Epidermal melanocyte (primary cell): ENCODE measurements around the gene CDC26.
"Not testable (repeated sequence)": the region's sequence is repeated elsewhere in the genome, so short reads cannot be mapped to it uniquely, and the experiment has no call there.

Experiments
- DNase-seq: peaks from one replicate; pipeline ENCODE4 v3.0.0; 2011; ENCODE audit warnings: low spot score; ENCODE audit not compliant: insufficient read length

CDC26 gene

DNA sequence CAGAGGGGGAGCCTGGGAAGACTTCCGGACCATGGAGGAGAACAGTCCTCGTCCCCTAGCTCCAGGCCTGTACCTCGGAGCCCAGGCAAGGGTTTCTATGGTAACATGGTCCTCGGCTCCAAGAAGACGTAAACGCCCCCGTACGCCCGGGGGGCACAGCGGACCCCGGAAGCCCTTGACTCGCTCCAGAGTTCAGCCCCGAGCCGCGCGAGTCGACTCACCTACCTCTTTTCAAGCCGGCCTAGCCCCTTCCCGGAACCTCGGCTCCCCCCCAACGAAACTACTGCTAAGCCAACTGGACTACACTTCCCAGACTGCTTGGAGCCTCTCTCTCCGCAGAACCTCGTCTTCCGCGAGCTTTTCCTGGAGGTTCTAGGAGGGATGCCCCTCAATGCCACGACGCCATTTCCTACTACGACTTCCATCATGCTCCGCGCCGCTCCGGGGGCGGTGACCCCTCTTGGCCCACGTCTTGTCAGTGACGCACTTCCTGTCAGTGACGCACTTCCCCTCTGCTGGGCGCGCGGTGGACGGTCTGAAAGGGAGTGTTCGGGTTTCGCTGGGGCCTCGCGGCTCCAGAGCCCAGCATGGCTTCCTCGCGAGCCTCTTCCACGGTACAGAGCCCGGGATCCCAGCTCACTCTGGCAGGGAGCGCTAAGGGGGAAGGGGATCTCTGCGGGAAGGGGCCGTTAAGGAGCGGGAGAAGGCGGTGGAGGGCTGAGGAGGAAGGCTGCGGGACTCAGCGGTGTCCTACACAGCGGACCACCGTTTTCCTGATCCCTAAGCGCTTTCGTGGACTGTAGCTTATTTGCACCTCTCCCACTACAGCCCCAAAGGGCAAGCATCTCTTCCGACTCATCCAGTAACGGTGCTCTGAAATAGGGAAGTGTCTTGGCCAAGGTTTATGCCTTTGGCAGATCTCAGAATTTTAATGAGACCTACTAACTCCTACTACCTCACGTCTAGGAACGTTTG lies at the start of gene CDC26, which contains the start of gene PRPF4:
Gene CDC26 (minus strand): TSS at position 416 of the 975 bp plus-strand sequence. CDS start 3,065 bp downstream, outside the sequence.
Gene PRPF4 (plus strand): TSS at position 502 of the 975 bp plus-strand sequence. CDS start 86 bp downstream, at position 588.
- DNase-seq, result peak; percentile 92

DNA sequence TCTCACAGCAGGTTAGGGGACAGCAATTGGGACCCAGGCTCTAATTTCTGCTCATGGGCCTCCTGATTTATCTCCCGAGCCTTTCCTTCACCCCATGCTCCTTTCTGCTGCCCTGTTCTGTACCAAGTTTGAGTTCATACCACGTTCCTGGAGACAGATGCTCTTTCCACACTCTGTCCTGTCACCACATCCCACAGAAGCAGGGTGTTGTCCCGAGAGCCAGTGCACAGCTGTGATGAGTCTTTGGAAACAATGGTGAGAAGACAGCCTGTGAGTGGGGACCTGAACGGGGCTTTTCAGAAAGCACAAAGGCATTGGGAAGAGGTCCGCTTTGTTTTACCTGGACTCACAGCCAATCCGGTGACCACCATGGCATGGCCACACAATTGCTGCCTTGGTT lies 47.3 kb upstream of the CDC26 start:
- no peak for DNase-seq

DNA sequence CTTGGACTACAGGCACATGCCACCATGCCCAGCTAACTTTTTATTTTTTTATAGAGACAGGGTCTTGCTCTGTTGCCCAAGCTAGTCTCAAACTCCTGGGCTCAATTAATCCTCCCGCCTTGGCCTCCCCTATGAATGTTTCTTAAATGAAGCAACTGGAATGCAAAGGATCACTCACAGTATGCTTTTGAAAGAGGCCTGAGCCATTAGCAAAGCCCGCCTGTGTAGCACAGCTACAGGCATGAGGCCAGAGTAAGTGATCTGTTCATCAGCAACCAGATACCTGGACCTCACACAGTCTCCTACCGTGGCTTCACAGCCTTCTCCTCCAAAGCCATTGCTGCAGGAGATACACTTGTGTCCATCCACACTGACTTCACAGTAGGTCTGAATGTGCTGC lies 44.7 kb upstream of the CDC26 start:
- DNase-seq, result no peak

DNA sequence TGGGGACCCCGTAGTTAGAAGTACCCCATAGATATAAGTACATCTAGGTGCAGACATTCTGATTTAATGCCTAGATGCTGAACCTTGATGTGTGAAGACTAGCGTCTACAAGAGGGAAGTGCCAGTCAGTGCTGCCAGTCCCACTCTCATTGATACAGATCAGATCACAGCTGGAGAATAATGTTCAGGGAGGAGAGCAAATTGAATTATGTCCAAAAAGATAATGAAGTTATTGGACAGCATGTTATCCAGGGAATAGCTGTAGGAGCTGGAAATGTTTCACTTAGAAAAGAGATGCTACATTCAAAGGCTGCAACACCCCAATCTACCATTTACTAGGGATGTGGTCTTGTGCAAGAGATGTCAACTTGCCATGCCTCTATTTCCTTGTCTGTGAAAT lies 43.7 kb upstream of the CDC26 start:
- no peak for DNase-seq

DNA sequence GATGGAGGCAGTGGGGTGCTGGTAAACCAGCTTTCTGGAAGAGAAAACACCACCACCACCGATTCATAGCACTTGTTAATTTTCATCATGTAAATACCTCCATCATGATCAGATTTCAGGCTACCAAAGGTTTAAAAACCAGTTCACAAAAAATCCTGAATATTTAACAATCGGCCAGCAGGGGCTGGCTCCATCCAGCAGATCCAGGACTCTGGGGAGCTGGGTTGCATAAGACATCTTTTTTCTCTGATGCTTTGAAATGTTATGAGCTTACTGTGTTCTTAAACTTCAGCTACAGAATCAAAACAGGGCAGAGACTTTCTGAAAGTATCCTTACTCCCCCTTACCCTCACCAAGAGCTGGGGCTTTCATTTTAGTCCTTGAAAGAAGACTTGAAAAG lies 42.4 kb upstream of the CDC26 start:
- DNase-seq, result no peak

DNA sequence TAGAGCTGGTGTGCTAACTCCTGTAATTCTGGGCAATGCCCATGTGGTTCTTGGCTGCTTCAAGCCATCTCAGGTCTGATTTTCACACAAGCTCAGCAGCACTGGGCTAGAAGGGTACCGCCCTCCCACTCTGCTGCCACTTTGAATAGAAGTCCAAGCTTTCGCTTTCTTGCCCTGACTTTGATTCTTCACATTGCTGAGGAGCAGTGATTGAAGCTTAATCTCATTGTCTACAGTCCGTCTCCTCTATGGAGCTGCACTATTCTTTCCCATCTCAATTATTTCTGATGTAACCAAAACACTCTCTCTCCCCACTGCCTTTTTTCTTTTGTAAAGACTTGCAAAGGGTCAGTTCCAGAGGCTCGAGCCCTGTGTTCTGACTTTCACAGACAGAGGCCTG lies 40.7 kb upstream of the CDC26 start:
- DNase-seq, result no peak

DNA sequence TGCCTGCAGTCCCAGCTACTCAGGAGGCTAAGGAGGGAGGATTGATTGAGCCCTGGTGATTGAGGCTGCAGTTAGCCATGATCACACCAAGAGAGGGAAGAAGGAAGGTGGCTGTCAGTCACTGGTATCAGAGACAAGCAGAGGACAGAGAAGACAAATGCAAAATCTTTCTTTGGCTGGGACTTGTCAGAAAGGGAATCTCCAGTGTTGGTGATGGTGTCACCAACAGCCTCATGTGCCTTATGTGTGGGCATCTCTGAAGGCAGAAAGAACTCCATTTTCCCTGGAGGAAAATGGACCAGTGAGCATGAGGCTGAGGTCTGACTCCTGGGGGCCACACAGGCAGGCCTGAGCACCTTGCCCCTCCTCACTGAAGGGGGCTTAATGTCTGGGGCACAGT lies 39.9 kb upstream of the CDC26 start:
- no peak for DNase-seq

DNA sequence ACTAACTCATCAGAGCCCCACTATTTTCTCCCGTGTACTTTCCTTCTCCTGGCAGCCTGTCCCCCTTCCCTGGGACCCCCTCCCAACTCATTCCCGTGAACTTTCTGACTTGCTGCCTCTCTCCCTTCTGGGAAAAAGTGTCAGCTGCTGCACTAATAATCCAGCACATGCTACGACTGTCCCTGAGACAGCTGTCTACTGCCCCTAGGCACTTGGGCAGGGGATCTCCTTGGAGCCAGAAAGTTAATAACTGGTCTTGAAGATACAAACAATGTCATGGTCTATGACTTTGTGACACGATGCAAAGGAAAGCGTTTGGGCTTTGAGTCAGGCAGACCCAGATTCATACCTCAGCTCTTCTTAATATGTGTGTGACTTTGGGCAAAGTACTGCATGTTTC lies 37.9 kb upstream of the CDC26 start:
- DNase-seq, result no peak

DNA sequence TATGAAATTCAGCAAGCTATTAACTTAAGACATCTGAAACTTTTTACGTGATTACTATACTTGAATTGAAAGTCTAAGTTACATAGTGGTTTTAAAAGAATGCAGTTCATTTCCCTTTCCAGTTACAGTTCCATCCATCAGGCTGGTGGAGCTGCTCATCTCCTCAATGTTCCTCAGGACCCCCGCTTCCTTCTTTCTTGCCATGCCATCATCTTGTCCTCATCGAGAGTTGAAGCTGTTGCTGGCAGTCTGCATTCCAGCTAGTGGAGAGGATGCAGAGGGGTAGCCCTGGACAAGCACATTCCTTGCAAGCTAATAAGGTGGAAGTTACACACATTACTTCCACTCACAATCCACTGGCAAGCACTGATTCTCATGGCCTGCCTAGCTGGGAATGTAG lies 36.6 kb upstream of the CDC26 start:
- DNase-seq, result no peak

DNA sequence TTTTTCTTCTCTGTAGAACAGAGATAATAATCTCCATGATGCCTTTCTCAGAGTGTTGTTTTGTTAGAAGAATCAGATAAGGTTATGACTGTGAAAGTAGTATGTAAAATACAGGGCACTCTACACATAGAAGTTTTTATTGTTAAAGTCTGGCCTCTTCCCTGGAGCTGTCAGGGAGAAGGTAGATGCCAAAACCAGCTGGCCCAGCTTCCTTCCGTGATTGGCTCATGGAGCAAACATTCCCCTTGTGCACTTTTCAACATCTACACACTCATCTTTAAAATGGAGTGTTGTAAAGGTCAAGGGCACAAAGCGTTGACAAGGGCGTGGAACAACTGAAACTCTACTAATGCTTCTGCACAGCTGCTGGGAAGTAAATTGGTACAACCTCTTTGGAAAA lies 35.2 kb upstream of the CDC26 start:
- no peak for DNase-seq

DNA sequence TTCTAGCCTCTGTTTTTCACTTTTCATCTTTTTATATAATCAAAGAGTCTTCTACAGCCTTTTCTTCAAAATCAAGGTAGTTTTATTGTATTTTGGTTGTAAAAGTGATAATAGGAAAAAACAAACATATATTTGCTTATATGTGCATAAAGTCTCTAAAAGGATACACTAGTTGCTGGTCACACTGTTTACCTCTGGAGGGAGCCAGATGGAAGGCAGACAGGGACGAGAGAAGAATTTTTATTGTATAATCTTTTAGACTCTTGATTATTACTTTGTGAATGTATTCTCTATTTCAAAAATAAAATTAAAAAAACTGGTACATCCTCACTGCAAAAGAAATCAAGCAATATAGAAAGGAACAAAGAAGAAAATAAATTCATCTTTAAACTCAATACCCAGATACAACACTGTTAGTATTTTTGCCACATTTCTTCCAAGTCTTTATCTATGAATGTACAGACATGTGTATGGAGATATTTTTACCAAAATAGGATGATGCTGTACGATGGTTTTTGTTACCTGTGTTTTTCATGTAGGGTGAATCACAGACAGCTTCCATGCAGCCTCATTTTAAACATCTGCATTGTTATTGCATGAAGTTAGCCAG lies 33.9 kb upstream of the CDC26 start:
- peak; percentile 27 for DNase-seq

DNA sequence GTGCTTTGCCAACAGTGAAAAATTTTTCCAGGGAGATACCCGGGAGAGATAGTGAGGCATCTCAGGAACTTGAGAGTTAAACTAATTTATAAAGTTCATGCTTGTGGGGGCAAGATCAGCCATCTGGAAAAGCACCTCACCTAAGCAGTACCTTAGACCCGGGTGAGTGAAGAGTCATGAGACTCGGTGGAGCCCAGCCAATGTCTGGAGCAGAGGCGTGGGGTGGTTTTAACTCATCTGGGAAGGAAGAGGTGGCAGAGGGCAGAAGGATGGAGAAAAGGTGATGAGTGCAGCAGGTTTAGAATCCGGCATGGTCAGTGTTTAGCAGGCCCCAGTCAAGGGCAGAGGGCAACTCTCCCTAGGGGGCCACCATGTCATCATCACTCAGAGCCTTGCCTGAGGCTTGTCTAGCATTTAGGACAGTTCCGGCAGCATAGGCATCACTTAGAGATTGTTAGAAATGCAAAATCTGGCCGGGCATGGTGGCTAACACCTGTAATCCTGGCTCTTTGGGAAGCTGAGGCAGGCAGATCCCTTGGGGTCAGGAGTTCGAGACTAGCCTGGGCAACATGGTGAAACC lies 32.1 kb upstream of the CDC26 start:
- no peak for DNase-seq

DNA sequence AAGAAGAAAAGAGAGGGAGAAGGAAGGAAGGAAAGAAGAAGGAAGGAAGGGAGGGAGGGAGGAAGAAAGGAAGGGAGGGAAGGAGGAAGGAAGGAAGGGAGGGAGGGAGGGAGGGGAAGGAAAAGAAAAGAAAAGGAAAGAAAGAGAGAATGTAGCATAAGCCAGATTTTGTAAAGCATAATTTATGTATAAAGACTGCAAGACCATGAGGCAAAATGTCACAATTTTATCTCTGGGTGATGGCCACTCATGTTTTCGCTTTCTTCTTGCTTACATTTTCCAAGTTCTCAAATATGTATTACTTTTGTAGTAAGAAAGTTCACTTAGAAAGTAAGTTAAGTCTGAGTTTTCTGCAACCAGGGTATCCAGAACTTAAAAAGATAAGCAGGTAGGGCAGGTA lies 31.2 kb upstream of the CDC26 start:
- no peak for DNase-seq

DNA sequence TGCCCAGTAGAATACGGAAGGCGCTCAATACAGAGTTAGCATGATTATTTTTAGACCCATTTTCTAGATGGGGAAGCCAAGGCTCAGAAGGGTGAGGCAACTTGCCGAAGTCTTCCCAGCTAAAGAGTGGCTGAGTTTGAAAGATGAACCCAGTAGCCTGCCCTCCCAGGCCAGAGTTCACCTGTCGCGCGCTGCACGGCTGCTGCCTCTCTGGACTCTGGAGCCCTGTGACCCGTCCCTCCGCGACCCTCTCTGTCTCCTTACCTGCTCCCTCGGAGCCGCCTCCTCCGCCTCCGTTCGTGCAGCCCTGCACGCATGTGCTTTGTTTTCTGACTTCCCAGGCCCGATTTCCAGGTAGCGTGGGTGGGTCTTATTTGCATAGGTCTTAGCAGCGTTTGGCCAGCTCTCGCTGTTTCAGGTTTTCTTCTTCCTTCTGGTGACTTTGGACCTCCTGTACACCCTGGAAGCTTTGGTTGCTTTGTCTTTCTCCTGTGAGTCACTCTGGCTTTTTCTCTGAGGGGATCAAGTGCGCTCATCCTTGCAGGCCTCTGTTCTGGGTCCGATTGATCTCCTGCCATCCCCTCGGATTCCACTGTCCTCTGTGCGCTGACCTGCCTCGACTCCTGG lies 27.5 kb upstream of the CDC26 start, which contains the start of gene RNF183:
Gene RNF183 (minus strand): TSS at position 585 of the 627 bp plus-strand sequence. CDS start 5,192 bp downstream, outside the sequence.
- no peak for DNase-seq

DNA sequence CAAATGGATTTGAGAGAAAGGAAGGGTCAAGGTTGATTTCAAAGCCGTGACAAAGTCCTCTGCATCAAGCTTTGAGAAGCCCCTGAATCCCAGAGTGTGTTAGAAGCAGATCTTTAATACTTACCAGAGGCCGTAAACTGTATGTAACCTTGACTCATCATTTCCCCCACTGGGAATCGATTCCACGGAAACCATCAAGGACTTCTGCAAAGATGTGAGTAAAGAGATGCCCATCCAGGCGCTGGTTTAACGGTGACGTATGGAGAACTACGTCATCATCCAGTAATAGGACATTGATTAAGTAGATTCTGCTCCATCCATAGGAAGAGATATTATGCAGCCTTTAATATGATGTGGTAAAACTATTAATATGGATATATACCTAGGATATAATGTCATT lies 26.2 kb upstream of the CDC26 start:
- DNase-seq, result no peak

DNA sequence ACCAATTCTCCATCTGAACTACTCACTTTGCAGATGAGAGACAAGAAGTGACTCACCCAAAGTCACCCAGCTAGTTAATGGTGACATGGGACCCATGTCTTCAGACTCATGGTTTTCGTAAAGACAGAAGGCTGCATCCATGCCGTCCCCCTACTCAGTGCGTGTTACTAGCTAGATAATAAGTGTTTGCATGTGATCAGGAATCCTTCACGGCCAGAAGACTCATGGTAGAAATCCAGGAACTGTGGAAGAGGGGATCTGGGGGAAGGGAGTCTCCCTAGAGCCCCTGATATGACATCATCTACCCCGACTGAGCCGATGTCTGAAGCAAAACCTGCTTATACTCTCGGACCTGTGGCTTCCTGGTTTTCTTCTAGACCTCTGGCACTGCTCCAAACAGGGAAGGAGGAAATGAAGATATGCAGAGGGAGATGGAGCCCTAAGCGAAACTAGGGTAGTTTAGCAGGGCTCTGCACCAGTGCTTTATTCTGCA lies 24.5 kb upstream of the CDC26 start:
- no peak for DNase-seq

DNA sequence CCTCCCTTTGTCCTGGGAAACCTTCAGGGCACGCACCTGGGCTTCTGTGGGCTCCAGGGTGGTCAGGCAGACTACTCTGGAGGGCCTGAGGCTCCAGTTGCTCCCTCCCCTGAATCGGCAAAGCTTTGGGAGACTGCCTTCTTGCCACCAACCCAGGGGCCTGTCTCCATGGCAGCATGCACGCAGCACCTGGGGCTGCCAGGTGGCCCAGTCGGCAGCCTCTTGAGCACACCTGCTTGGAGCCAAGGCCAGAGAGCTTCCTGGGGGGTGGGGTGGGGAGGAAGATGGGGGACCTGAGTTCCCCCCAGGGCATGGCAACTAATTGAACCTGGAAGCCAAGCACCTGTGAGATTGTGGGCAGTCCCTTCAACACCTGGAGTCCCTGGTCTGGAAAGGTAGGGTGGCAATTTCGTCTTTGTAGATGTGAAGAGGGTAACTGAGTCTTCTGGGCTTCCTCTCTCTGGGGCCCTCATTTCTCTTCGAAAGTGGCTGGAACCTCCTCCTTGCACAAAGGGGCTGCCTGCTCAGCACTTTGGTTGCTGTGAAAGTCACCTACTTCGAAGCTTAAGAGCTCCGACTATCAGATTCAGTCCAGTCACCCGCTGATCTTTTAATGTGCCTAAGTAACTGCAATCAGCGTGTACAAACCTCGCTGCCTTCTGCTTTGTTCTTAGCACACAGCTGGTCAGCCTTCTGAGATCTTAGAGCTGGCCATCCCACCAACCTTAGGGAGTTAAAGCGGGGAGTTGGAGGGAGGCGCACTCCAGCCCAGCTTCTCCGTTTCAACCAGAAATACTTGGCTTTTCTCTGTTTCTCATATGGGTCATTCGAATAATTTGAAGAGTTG lies 23.8 kb upstream of the CDC26 start:
- no peak for DNase-seq

DNA sequence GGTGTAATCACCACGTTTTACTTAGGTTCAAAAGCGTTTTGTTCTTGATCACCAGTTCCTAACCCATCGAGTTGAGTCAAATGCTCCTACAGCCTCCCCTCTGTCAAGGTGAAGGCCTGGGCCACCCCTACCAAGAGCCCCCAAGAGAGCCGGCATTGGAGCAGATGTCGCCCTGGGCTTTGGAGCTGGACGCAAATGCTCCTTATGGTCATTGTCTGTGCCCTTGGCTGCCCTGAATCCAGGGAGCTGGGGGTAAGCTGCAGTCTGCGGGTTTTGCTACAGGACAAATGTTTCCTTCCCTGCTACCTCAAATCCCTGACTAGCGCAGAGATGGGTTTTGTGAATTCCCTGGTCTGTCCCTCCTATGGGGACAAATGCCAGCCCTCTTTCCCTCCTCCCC lies 22.9 kb upstream of the CDC26 start:
- no peak for DNase-seq

DNA sequence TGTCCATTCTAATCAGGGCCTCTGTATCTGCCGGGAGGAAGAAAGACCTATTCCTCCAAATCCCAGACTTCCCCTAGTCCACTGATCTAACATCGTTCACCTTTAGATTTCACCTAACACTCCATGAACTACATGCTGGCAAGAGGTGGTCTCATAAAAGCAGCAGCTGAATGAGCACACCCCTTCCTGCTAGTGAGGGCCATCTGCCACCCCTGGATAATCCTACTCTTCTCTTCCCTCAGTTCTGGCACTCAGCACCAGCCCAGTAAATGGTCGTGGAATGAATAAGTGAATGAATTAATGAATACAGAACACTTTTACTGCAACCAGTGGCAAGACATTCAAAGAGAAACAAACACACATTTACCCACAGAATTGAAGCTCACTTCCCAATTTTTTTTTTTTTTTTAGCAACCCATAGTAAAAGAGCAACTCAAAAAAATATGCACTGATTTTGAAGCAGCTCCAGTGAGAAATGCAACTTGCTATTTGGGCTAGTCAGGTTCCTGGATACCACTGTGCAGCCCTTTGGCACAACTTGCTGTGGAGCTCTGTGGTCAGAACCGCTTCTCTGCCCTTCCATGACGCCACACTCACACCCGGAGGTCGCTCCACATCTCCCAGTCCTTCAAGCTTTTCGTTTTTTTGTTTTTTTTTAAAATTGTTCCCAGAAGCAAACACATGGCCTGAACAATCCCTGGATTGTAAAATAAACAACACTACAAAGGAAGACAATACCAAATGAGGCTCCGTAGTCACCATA lies 21.6 kb upstream of the CDC26 start:
- DNase-seq, result no peak

DNA sequence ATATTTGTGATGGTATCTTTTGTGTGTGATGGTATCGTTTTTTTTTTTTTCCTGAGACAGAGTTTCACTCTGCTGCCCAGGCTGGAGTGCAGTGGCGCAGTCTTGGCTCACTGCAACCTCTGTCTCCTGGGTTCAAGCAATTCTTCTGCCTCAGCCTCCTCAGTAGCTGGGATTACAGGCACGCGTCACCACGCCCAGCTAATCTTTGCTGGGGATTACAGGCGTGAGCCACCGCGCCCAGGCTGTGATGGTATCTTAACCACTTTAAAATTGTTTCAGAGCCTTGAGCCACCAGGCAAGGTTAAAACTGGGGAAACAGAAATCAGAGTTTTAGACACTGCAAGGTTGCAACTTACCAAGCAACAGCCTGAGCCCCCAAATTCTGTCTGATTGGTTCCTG lies 20.9 kb upstream of the CDC26 start:
- DNase-seq, result not testable (repeated sequence)
